Upper lobe of left lung (tissue), 4 donors: ENCODE results near the gene KCNN2.

Experiments used
- CTCF ChIP-seq, 6 experiments: fragments of 450-650 bp in 4 of 6; fragments of 200-600 bp in 2 of 6; sonication (generic) in 2 of 6; IDR thresholded peaks; one replicate each; pipeline ENCODE4 v1.5.1; 2016 to 2019; ENCODE audit warnings: antibody characterized with exemption in 6 of 6
- EP300 ChIP-seq, 4 donors: sonication (generic); formaldehyde crosslinking; IDR thresholded peaks; one replicate each; pipeline ENCODE4 v1.5.1; 2017; ENCODE audit warnings: antibody characterized with exemption in 4 of 4, control low read depth in 2 of 4
- POLR2A ChIP-seq, 4 donors: fragments of 450-650 bp; IDR thresholded peaks; one replicate each; pipeline ENCODE4 v1.5.1; 2016 to 2017; ENCODE audit warnings: antibody characterized with exemption in 4 of 4, mild to moderate bottlenecking in 2 of 4
- POLR2AphosphoS5 ChIP-seq, 2 donors: sonication (generic); formaldehyde crosslinking; IDR thresholded peaks; one replicate each; pipeline ENCODE4 v1.5.1; 2017; ENCODE audit warnings: antibody characterized with exemption in 2 of 2

- TF ChIP-seq CTCF (IDR thresholded peaks at IDR 0.05): no peak
- no peak for TF ChIP-seq POLR2A (IDR thresholded peaks at IDR 0.05)
- no peak for TF ChIP-seq EP300 (IDR thresholded peaks at IDR 0.05)
- TF ChIP-seq POLR2AphosphoS5 (IDR thresholded peaks at IDR 0.05): no peak
Measured at GRCh38 chr5:114438471-114438870, 76.6 kb downstream of the KCNN2 start.
